SK-N-SH (cell line): ENCODE data around the gene KIF25. TPM values are rescaled to one million over a fixed set of nuclear protein-coding genes. Genes with fewer than 3 reads are reported as not detected.
A peak's percentile ranks its signal among the peaks of the same experiment; 100 is the strongest.

Experiments
- CTCF ChIA-PET: fragments of 300-600, 350-600 bp; formaldehyde crosslinking; extraction: SDS; loops from one replicate; lab custom pipeline; 2021; lab: Yijun Ruan, JAX
- POLR2A ChIA-PET: fragments of 350-600 bp; sonication (Branson Sonifier 250); formaldehyde crosslinking; extraction: SDS; loops from one replicate; lab custom pipeline; 2020; ENCODE audit warnings: antibody characterized with exemption, inconsistent platforms; lab: Yijun Ruan, JAX
- DNase-seq: peaks from one replicate; pipeline ENCODE4 v3.0.0; 2012
- H2AFZ ChIP-seq: fragments of 200-600 bp; sonication (generic); 2 replicates; pipeline ENCODE4 v1.8.1; 2016; ENCODE audit warnings: antibody characterized with exemption, mild to moderate bottlenecking, low read depth
- H3F3A ChIP-seq: fragments of 200-600 bp; sonication (generic); replicated peaks from 2 replicates; pipeline ENCODE3; 2016; ENCODE audit warnings: antibody characterized with exemption, mild to moderate bottlenecking; ENCODE audit not compliant: insufficient read depth
- H3K27ac ChIP-seq, 2 experiments: fragments of 200-500 bp in 1 of 2; fragments of 200-600 bp in 1 of 2; sonication (Bioruptor generic) in 1 of 2; sonication (generic), shearing (Covaris generic) in 1 of 2; 2 replicates each; pipeline versions ENCODE4 v1.5.1 to v1.6.1; 2014 to 2016; ENCODE audit warnings: low read depth in 2 of 2, inconsistent platforms in 1 of 2, low read length in 1 of 2, mild to moderate bottlenecking in 1 of 2, mixed read lengths in 1 of 2
- H3K27me3 ChIP-seq: fragments of 200-600 bp; sonication (generic), shearing (Covaris generic); 2 replicates; pipeline ENCODE4 v1.6.1; 2016; ENCODE audit warnings: mixed run types; ENCODE audit not compliant: insufficient read depth
- H3K36me3 ChIP-seq, 2 experiments: fragments of 200-500 bp in 1 of 2; fragments of 200-600 bp in 1 of 2; sonication (Bioruptor generic) in 1 of 2; sonication (generic) in 1 of 2; replicated peaks in 1 of 2; 2 replicates each; pipeline versions ENCODE3 to v1.5.1; 2014 to 2016; ENCODE audit warnings: low read length in 1 of 2, mild to moderate bottlenecking in 1 of 2; ENCODE audit not compliant: insufficient read depth in 2 of 2, control insufficient read depth in 1 of 2
- H3K4me1 ChIP-seq, 2 experiments: fragments of 200-500 bp in 1 of 2; fragments of 200-600 bp in 1 of 2; sonication (Bioruptor generic) in 1 of 2; sonication (generic), shearing (Covaris generic) in 1 of 2; 2 replicates each; pipeline versions ENCODE4 v1.5.1 to v1.6.1; 2014 to 2016; ENCODE audit warnings: low read depth in 1 of 2, low read length in 1 of 2, mixed run types in 1 of 2; ENCODE audit not compliant: insufficient read depth in 2 of 2, control insufficient read depth in 1 of 2
- H3K4me2 ChIP-seq: fragments of 200-600 bp; sonication (generic), shearing (Covaris generic); 2 replicates; pipeline ENCODE4 v1.6.1; 2017; ENCODE audit warnings: mixed run types
- H3K4me3 ChIP-seq, 2 experiments: fragments of 200-500 bp in 1 of 2; fragments of 200-600 bp in 1 of 2; sonication (Bioruptor generic) in 1 of 2; sonication (generic), shearing (Covaris generic) in 1 of 2; 2 replicates each; pipeline versions ENCODE4 v1.5.1 to v1.8.1; 2014 to 2016; ENCODE audit warnings: low read depth in 2 of 2, inconsistent platforms in 1 of 2, low read length in 1 of 2, mild to moderate bottlenecking in 1 of 2, mixed read lengths in 1 of 2, moderate library complexity in 1 of 2
- H3K79me2 ChIP-seq: fragments of 200-600 bp; sonication (generic); 2 replicates; pipeline ENCODE4 v1.8.1; 2017; ENCODE audit warnings: mild to moderate bottlenecking; ENCODE audit not compliant: insufficient read depth
- H3K9ac ChIP-seq: fragments of 200-600 bp; sonication (generic); 2 replicates; pipeline ENCODE4 v1.6.1; 2017; ENCODE audit warnings: mixed run types
- H3K9me2 ChIP-seq: fragments of 200-600 bp; sonication (generic); 2 replicates; pipeline ENCODE4 v1.6.1; 2017; ENCODE audit warnings: mixed run types
- H3K9me3 ChIP-seq: fragments of 200-600 bp; sonication (generic); 2 replicates; pipeline ENCODE4 v1.6.1; 2017; ENCODE audit warnings: mixed run types, mild to moderate bottlenecking, moderate library complexity
- H4K20me1 ChIP-seq: fragments of 200-600 bp; sonication (generic); 2 replicates; pipeline ENCODE4 v1.6.1; 2017; ENCODE audit warnings: mild to moderate bottlenecking, mixed run types; ENCODE audit not compliant: insufficient read depth
- CHD2 ChIP-seq: fragments of 150-350 bp; IDR thresholded peaks from 2 replicates; pipeline ENCODE4 v1.6.1; 2018; ENCODE audit warnings: low read length; ENCODE audit not compliant: partially characterized antibody
- EP300 ChIP-seq, 2 experiments: IDR thresholded peaks; 2 replicates each; pipeline versions ENCODE4 v1.4.0 to v1.6.1; 2012; ENCODE audit warnings: borderline replicate concordance in 1 of 2, low read depth in 1 of 2, low read length in 1 of 2
- FOXM1 ChIP-seq: IDR thresholded peaks from 2 replicates; pipeline ENCODE4 v1.4.0; 2012; ENCODE audit warnings: low read depth, mild to moderate bottlenecking
- IRF3 ChIP-seq: fragments of 150-350 bp; IDR thresholded peaks from 2 replicates; pipeline ENCODE4 v1.6.1; 2016; ENCODE audit warnings: mild to moderate bottlenecking, low read depth, low read length
- JUND ChIP-seq: IDR thresholded peaks from 2 replicates; pipeline ENCODE4 v1.4.0; 2012
- MEF2A ChIP-seq: IDR thresholded peaks from 2 replicates; pipeline ENCODE4 v1.4.0; 2012; ENCODE audit warnings: low read depth, borderline replicate concordance
- MXI1 ChIP-seq: IDR thresholded peaks from 2 replicates; pipeline ENCODE4 v1.6.1; 2012; ENCODE audit warnings: mild to moderate bottlenecking, low read depth, low read length, improper control_type of control experiment
- RAD21 ChIP-seq: IDR thresholded peaks from 2 replicates; pipeline ENCODE4 v1.6.1; 2012; ENCODE audit warnings: mild to moderate bottlenecking, low read length
- RCOR1 ChIP-seq: fragments of 150-350 bp; IDR thresholded peaks from 2 replicates; pipeline ENCODE4 v1.6.1; 2017; ENCODE audit warnings: antibody characterized with exemption, low read length
- RFX5 ChIP-seq: IDR thresholded peaks from 2 replicates; pipeline ENCODE4 v1.6.1; 2012; ENCODE audit warnings: mild to moderate bottlenecking, improper control_type of control experiment, low read length
- RXRA ChIP-seq: IDR thresholded peaks from 2 replicates; pipeline ENCODE4 v1.4.0; 2012; ENCODE audit warnings: low read depth, mild to moderate bottlenecking, borderline replicate concordance
- SIN3A ChIP-seq: IDR thresholded peaks from 2 replicates; pipeline ENCODE4 v1.6.1; 2012; ENCODE audit warnings: low read depth, mild to moderate bottlenecking, low read length, moderate library complexity, borderline replicate concordance
- TCF12 ChIP-seq: IDR thresholded peaks from 2 replicates; pipeline ENCODE4 v1.4.0; 2012
- TEAD4 ChIP-seq: IDR thresholded peaks from 2 replicates; pipeline ENCODE4 v1.4.0; 2012; ENCODE audit warnings: mild to moderate bottlenecking, borderline replicate concordance; ENCODE audit not compliant: insufficient read depth
- YY1 ChIP-seq: IDR thresholded peaks from 2 replicates; pipeline ENCODE4 v1.4.0; 2012; ENCODE audit warnings: low read depth, mild to moderate bottlenecking
- WGBS: methylation state at CpG from one replicate; pipeline ENCODE4 v1.1.6; 2017; ENCODE audit warnings: low lambda C conversion rate; 5-methylcytosine and 5-hydroxymethylcytosine counted together
- polyA plus RNA-seq, 3 experiments: library from polyadenylated mRNA; depleted of rRNA; stranded (reverse); fragments of >200 nt; gene quantifications; 2 replicates each; pipeline ENCODE4 v1.2.3, GENCODE V29; 2012

The KIF25 gene
- polyA plus RNA-seq, 1 of the 3 experiments (the other 2 are of a cell fraction), result not detected

GRCh38 chr6:168092541-168092940, 95.1 kb downstream of the KIF25 start:
- Histone ChIP-seq H3K27me3 (no peaks in the 10 kb centered on the region), H4K20me1 (no peaks in the 10 kb centered on the region), H3F3A (no peaks in the 10 kb centered on the region), H3K79me2 (no peaks in the 10 kb centered on the region), H3K9ac (no peak overlapping the region), H3K4me2 (no peak overlapping the region), H3K4me1 (peaks cover 0 to 17% of the 10 kb centered on the region in 2 experiments; a peak in 1 of 4 replicates), H3K36me3 (no peaks in the 10 kb centered on the region), H2AFZ (no peak overlapping the region), H3K4me3 (no peak overlapping the region), H3K9me2 (no peaks in the 10 kb centered on the region), H3K9me3 (no peaks in the 10 kb centered on the region), H3K27ac (no peak overlapping the region)
- no peak for DNase-seq
- 47% methylated on average over 7 of the region's 8 CpGs for WGBS
- TF ChIP-seq TEAD4, result no peak
- no peak for TF ChIP-seq JUND
- no peak for TF ChIP-seq CHD2
- no peak for TF ChIP-seq RFX5
- no peak for TF ChIP-seq SIN3A
- POLR2A ChIA-PET, result no interaction called here
- CTCF ChIA-PET, result interaction anchor here (1.2 kb wide), 1 partner anchor 17 kb away, joined by 3 read pairs; no protein-coding TSS in a partner anchor

- H3K9ac ChIP-seq, result no peak overlapping the region
- H2AFZ ChIP-seq, result no peak overlapping the region
- H3F3A ChIP-seq, result no peaks in the 10 kb centered on the region
- DNase-seq, result peak; percentile 63
- H3K4me2 ChIP-seq, result no peak overlapping the region
- no peak for TF ChIP-seq MEF2A
- 0 out of 4 replicates have a peak, but pooled peaks of 1 of the 2 experiments have one; percentile 18 for TF ChIP-seq EP300 (IDR thresholded peaks at IDR 0.05; ENCODE audit: borderline replicate concordance in 1 of 2, low read depth in 1 of 2, low read length in 1 of 2)
- no peak for TF ChIP-seq RCOR1
- no peak for TF ChIP-seq IRF3
- H3K9me3 ChIP-seq, result no peaks in the 10 kb centered on the region
- H3K27ac ChIP-seq, result no peak overlapping the region
- no peaks in the 10 kb centered on the region for H4K20me1 ChIP-seq
- no peaks in the 10 kb centered on the region for H3K9me2 ChIP-seq
- WGBS, result 48% methylated on average over 8 of the region's 12 CpGs
- no peak overlapping the region for H3K4me3 ChIP-seq
- H3K27me3 ChIP-seq, result no peaks in the 10 kb centered on the region
- ChIA-PET CTCF (interaction anchor here (1.2 to 1.6 kb wide), 2 partner anchors 11 to 17 kb away, joined by 3 to 4 read pairs; no protein-coding TSS in a partner anchor), POLR2A (no interaction called here)
- no peaks in the 10 kb centered on the region for H3K36me3 ChIP-seq
- H3K79me2 ChIP-seq, result no peaks in the 10 kb centered on the region
- H3K4me1 ChIP-seq, result peaks cover 0 to 23% of the 10 kb centered on the region in 2 experiments; a peak in 1 of 4 replicates
Observed at GRCh38 chr6:168093071-168093505, 95.6 kb downstream of the KIF25 start.

- Histone ChIP-seq H3K9ac (no peak overlapping the region), H3K27ac (no peak overlapping the region), H3K9me3 (no peaks in the 10 kb centered on the region), H3F3A (no peaks in the 10 kb centered on the region), H3K9me2 (no peaks in the 10 kb centered on the region), H3K4me3 (no peak overlapping the region), H3K36me3 (no peaks in the 10 kb centered on the region), H3K4me2 (no peak overlapping the region), H2AFZ (no peak overlapping the region), H3K79me2 (no peaks in the 10 kb centered on the region), H3K4me1 (peaks cover 0 to 27% of the 10 kb centered on the region in 2 experiments; a peak in 1 of 4 replicates), H4K20me1 (no peaks in the 10 kb centered on the region), H3K27me3 (no peaks in the 10 kb centered on the region)
- WGBS, result 61% methylated on average over 7 of the region's 11 CpGs
- TF ChIP-seq FOXM1 (no peak), RAD21 (no peak), YY1 (no peak), TCF12 (no peak), RXRA (no peak), MEF2A (no peak), MXI1 (no peak)
- ChIA-PET POLR2A (no interaction called here), CTCF (interaction anchor here (1.2 to 1.6 kb wide), 2 partner anchors 11 to 16 kb away, joined by 3 to 4 read pairs; no protein-coding TSS in a partner anchor)
- peak; percentile 24 for DNase-seq
Observed at GRCh38 chr6:168093634-168094033, 96.2 kb downstream of the KIF25 start.
